KOPT-K1 (cell line): ENCODE results near the gene FAHD1.

ENCODE experiments used
- H3K27ac ChIP-seq: fragments of 200-600 bp; sonication (generic); 2 replicates; pipeline ENCODE4 v1.5.1; 2016; ENCODE audit warnings: antibody characterized with exemption, mild to moderate bottlenecking, low read depth, low read length; ENCODE audit not compliant: poor library complexity, severe bottlenecking
- H3K36me3 ChIP-seq: fragments of 200-600 bp; sonication (generic); 2 replicates; pipeline ENCODE4 v1.5.1; 2017; ENCODE audit warnings: antibody characterized with exemption, mild to moderate bottlenecking, low read length, moderate library complexity; ENCODE audit not compliant: insufficient read depth
- H3K9me3 ChIP-seq: fragments of 200-600 bp; sonication (generic); 2 replicates; pipeline ENCODE4 v1.5.1; 2017; ENCODE audit warnings: antibody characterized with exemption, low read length, mild to moderate bottlenecking; ENCODE audit not compliant: insufficient read depth, poor library complexity, severe bottlenecking

Gene FAHD1

DNA sequence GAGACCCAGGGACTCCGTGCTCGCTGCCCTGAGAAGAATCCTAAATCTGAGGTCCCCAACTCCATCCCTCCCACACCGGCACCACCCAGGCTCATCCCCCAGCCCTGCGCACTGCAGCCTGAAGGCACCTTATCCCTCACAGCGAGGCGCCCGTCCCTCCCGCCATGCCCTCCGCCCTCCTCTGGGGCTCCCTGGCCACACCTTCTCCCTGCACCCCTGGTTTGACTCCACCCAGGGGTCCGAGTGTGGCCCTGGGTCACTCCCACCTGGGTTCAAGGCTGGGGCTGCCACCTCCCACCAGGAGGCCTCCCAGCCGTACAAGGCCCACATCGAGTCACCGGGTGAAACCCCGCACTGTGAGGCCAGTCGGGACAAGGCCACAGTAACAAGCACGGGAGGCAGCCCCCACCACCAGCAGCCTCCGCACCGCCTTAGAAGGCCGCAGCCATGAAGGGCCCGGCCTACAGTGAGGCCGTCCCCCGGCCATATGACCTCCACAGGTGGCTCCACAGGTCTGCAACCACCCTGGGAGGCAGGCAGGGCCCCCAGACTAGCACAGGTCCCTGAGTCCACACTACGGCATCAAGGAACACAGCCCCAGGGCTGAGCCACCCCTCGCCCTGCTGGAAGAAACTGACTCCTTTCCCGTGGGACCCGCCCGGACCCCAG, 8.7 kb upstream of the FAHD1 start:
- H3K27ac ChIP-seq = no peak overlapping the region
- peaks cover 33% of the 10 kb centered on the region for H3K36me3 ChIP-seq
- H3K9me3 ChIP-seq = no peaks in the 10 kb centered on the region

DNA sequence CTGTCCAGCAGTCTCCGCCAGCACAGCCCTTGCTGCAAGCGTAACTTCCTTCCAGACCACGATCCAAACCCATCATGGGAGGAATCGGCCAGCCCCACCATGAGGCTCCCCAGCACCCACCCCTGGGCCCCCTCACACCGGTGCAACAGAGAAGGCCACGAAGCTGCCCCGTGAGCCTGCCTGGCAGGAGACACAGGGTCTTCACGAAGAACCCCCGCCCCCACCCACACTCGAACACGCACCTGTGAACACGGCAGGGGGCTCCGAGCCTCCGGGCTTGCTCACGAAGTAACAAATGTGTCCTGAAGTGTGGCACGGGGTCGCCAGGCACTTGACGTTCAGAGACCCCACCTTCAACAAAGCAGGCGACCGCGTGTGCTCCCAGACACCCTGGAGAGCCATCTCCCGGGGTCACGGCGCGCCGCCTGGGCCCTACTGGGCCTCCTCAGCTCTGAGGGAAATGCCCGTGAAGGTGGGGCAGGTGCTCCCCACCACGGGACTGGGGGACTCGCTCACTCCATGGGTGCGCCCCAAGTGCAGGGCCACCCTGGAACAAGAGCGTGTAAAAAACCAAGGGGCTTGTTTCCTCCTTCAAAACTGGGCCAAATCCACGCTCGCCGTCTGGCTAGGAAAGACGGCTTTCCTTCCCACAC, 8.0 kb upstream of the FAHD1 start:
- peaks cover 27% of the 10 kb centered on the region for H3K36me3 ChIP-seq

DNA sequence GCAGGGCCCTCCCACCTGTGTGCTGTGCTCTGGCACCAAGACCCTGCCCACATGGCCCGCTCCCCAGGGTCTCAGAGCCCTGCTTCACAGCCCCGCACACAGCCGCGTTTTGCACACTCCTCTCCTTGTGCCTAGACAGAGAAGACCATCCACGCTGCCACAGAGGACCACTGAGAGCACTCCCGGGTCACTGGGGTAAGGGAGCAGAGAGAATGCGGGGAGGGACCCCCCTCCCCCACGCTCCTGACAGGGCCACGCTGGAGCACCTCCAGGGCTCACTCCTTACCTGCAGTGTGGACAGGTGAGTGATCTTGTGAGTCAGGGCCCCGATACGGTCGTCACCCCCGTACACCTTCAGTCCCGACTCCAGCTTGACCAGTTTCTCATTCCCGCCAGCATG, 7.4 kb upstream of the FAHD1 start:
- H3K27ac ChIP-seq = no peak overlapping the region
- H3K9me3 ChIP-seq = no peaks in the 10 kb centered on the region
- H3K36me3 ChIP-seq = peaks cover 24% of the 10 kb centered on the region

More for the DNA sequence above, 8.0 kb upstream of the FAHD1 start:
- H3K27ac ChIP-seq = no peak overlapping the region
- H3K9me3 ChIP-seq = no peaks in the 10 kb centered on the region

DNA sequence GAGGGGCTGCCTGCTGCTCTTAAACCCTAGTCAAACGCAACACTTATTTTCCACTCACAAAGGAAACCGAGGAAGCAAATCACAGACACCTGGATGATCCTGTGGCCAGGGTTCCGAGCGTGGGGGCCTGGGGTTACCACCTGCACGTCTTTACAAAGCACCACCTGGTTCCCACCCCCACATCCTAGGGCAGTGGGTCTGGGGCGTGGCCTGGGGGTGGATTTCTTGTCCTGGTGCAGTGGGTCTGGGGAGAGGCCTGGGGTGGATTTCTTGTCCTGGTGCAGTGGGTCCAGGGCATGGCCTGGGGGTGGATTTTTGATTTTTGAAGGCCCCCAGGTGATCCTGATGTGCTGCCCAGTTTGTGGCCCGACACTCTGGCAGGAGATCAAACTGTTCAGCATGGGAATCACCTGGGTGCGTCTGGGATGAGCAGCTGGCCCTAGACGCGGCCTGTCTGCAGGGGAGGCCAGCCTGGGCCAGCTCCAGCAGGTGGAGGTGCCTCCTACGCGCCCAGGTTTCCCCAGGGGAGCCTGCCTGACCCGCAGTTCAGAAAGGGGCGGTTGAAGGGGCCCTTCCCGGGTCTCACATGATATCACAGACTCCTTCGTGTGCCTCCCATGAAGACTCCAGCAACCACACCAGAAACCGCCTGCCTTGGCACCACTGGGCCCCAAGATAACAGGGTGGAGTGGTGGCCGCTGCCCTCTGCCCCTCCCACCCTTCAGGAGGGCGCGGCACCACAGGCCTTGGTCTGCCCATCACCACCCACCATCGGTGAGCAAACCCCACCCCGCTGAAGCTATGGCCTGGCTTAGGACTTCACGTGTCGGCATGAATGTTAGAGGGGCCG, 6.7 kb upstream of the FAHD1 start:
- peaks cover 24% of the 10 kb centered on the region for H3K36me3 ChIP-seq
- no peak overlapping the region for H3K27ac ChIP-seq
- no peaks in the 10 kb centered on the region for H3K9me3 ChIP-seq

DNA sequence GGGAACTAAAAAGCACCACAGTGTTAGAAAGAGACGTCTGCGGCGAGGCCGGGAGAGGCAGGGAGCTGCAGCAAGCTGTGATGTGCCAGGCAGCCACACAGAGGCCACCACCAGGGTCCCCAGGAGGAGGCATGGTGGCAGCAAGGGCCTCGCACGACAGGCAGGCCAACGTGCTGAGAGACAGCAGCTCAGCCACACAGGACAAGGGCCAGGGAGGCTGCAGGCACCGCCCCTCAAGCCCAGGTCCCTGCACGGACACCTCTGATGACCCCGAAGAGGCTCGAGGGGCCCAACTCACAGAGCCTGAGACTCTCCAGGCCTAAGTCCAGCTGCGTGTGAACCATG, 6.1 kb upstream of the FAHD1 start:
- Histone ChIP-seq H3K36me3 (peaks cover 24% of the 10 kb centered on the region), H3K9me3 (no peaks in the 10 kb centered on the region), H3K27ac (no peak overlapping the region)

DNA sequence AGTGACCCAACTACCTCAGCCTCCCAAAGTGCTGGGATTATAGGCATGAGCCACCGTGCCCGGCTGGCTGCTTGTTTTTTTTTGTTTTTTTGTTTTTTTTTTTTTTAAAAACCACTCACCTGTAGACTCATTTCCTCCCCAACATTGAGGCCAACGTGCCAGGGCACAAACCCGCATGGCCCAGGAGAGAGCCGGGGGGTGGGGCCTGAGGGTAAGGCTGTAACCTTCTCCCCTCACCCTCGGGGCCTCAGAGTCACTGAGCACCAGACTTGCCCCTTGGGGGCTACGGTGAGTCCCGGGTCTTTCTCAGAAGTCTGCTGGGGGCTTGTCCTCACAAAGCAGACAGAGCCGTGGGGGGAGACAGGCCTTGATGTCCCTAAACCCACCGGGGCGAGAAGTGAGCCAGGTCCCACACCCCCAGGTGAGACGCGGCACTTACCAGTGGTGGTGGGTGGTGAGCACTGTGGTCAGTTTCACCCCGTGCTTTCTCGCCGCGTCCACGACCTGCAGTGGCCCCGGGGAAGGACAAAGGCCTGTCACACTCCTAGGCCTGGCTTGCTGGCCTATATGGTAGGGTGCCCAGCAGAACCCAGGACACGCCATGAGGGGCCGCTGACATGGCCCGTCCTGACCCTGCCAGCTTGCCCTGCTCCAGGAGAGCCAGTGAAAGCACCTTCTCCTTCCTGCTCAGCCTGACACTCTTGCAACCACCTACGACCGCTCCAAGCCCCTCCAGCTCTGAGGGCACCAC, 5.0 kb upstream of the FAHD1 start:
- Histone ChIP-seq H3K27ac (no peak overlapping the region), H3K9me3 (no peaks in the 10 kb centered on the region), H3K36me3 (peaks cover 15% of the 10 kb centered on the region; the same call in 1 of the 2 replicates)

DNA sequence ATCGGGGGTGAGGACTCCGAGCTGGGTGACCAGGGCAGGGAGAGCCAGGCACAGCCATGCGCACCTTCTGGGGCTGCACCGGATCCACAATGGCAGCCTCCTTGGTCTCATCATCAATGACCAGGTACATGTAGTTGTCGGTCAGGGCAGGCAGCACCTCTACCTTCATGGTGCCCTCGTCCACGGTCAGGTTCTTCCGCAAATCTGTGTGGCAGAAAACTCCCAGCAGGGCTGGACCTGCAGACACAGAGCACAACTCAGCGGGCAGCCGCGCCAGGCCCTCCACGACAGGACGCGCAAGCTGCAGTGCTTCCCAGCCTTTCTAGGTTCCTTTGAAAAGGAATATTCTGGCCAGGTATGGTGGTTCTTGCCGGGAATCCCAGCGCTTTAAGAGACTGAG, 4.2 kb upstream of the FAHD1 start:
- peaks cover 14% of the 10 kb centered on the region; the same call in 1 of the 2 replicates for H3K36me3 ChIP-seq
- no peaks in the 10 kb centered on the region for H3K9me3 ChIP-seq
- no peak overlapping the region for H3K27ac ChIP-seq

DNA sequence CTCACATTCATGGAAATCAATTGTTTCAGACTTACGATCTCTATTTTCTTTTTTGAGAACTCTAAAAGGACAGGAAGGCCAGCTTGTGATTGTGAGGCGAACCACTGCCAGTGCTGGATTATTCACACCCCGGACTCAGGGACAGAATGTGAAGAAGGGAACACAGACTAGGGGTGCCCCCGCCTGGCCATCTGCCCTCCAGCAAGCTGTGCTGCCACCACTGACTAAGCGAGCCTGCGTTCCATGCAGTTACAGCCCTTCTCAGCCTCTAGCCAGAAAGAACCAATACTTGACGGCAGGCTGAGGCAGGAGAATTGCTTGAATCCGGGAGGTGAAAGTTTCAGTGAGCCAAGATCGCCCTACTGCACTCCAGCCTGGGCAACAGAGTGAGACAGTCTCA, 3.2 kb upstream of the FAHD1 start:
- H3K27ac ChIP-seq = no peak overlapping the region
- H3K9me3 ChIP-seq = no peaks in the 10 kb centered on the region
- peaks cover 15% of the 10 kb centered on the region; the same call in 1 of the 2 replicates for H3K36me3 ChIP-seq

DNA sequence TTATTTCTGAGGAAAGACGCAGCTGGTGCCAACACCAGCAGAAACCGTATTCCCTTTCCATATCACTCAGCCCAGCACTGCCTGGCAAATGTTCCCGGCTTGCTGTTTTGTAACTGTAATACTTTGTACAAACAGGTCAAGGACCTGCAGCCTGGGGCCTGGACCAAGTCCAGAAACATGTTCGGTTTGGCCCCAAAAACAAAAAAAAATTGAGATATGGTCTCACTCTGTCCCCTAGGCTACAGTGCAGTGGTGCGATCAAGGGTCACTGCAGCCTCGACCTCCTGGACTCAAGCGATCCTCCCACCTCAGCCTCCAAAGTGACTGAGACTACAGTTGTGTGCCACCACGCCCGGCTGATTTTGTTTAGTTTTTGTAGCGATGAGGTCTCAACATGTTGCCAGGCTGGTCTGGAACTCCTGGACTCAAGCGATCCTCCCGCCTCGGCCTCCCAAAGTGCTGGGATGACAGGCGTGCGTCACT, 1.6 kb upstream of the FAHD1 start:
- Histone ChIP-seq H3K9me3 (no peaks in the 10 kb centered on the region), H3K27ac (peak overlapping the region; percentile 63), H3K36me3 (peaks cover 24% of the 10 kb centered on the region; the same call in 1 of the 2 replicates)

DNA sequence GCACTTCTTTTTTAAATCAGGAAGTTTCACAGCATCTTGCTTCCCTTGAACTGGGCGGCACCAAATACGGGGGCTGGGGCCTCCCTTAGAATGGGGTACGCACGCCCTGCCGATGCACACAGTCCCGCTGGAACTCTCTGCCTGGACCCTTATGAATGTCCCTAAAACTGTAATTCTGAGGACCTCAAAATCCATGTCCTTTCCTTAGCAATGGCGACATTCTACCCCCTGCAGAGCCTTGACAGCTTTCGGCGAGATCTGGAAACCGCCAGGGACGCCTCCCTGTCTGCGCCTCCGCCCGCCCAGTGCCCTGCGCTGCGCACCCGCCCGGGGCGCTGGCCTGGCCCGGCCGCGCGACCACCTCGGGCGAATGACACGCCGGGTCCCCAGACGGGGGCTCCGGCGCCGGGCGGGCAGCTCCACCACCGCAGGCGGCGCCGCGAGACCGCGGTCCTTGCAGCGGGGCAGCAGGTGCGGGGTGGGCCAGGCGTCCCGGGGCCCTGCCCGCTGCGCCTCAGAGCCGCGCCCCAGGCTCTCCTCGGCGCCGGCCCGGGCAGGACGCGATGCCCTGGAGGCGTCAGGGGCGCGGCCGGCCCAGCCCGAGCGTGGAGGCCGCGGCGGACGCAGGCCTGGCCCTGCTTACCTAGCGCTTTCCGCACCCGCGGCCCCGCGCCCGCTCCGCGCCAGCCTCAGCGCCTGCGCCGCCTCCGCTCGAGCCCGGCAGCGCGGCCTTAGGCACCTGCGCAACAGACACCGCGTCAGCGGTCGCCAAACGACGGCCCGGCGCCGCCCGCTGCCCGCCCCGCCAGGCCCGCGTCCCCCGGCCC, 929 bp upstream of the FAHD1 start:
- H3K27ac ChIP-seq = peak overlapping the region; percentile 63
- H3K9me3 ChIP-seq = no peaks in the 10 kb centered on the region
- H3K36me3 ChIP-seq = peaks cover 26% of the 10 kb centered on the region; the same call in 1 of the 2 replicates

DNA sequence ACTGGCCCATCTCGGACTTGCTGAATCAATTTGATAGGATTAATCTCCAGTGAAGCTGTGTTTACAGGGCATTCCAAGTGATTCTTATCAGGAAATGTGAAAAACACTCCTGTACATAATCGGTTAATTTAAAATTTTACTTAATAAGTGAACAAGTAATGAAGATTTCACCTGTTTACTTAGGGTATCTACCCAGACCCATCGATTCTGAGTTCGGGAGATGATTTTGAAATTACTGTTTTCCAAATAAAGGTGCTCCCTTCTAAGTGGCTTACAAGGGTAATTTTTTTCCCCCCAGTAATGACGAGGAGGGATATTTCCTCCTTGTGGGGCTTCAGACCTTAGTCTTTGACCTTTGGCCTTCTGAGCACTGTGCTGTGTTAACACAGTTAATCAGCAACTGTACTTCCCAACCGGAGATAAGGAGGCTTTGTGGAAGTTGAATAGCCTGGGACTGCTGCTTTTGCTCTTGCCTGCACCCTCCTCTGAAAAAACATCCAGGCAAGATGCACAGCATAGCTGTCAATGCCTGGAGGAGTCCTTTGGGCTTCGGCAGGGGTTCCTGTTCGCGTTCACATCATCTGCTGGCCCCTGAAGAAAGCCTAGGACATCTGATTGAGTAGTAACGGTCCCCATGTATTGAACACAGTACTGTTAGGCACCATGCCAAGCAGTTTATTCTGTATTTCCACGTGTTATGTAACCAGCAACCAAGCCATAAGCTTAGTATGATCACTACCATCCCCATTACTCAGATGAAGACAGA, 1.8 kb downstream of the FAHD1 start:
- Histone ChIP-seq H3K36me3 (peaks cover 12% of the 10 kb centered on the region; the same call in 1 of the 2 replicates), H3K27ac (no peak overlapping the region), H3K9me3 (no peaks in the 10 kb centered on the region)

DNA sequence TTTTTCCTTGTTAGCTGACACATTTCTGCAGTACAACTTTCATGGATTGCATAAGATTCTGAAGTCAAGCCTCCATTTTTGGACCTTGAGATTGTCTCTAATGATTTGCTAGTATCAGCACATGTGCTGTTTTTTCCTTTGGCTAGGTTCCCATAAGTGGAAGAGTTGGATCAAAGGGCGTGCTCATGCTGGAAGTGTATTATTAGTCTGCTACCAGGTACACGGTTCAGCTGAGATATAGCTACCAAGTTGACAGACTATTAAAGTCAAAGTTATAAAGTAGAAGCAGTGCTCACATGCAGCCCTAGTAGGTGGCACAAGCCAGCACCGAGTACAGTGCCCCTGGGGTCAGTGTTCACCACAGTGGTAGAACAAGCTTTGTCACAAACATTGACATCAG, 3.2 kb downstream of the FAHD1 start:
- Histone ChIP-seq H3K27ac (no peak overlapping the region), H3K36me3 (peaks cover 12% of the 10 kb centered on the region; the same call in 1 of the 2 replicates), H3K9me3 (no peaks in the 10 kb centered on the region)

DNA sequence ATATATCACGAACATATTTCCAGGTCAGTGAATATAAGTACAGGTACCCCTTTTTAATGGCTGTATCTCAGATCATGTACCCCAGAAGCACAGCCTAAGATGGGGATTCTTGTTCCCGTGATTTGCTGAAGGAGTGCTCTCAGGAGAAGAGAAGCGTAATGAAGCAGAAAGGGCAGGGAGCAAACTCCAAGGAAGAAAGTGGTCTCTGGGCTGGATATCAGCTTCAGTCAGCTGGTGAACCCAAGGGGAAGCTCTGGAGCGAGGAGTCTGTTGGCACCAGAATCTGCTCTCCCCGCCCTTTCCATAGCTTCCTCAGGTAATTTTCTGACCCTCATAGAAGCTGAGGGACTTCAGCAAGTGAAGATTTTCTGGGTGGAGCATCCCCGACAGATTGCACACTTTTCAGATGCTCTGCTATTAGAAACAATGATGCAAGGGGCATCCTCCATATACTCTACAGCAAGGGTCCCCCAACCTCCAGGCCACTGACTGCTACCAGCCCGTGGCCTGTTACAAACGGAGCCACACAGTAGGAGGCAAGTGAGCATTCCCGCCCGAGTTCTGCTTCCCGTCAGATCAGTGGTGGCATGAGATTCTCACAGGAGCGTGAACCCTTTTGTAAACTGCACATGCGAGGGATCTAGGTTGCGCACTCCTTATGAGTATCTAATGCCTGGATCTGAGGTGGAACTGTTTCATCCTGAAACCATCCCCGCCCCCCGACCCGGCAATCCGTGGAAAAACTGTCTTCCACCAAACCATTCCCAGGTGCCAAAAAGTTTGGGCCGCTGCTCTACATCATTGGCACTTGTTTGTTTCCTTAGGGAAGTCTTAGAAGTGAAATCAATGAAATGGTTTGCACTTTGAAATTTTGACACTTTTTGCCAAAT, 4.4 kb downstream of the FAHD1 start:
- no peak overlapping the region for H3K27ac ChIP-seq
- H3K9me3 ChIP-seq = no peaks in the 10 kb centered on the region
- H3K36me3 ChIP-seq = peaks cover 12% of the 10 kb centered on the region; the same call in 1 of the 2 replicates
